ENCODE data around the gene GRXCR2. TPM values are rescaled to one million over a fixed set of nuclear protein-coding genes. Genes with fewer than 3 reads are reported as not detected.

GRXCR2 gene
- total RNA-seq, 1 experiment from 2014 or later: not detected

DNA sequence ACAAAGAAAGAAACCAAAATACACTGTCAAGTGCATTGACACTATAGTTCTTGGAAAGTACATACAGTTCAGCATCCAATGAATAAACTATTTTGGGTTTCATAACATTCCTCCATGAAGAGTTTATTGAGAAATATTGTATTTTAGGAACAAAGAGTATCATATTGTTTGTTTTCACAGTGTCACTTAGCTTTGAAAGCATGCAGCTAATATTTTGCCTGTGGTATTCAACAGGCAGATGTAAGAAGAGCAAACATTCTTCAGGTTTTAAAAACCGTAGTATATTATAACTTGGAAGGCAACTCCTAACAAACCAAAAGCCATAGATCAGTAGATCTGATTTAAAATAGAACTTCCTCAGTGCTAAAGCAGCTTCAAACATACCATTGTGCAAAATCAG, 42.2 kb downstream of the GRXCR2 start:
- Histone ChIP-seq H3K27ac (ENCODE audit: low read length) (no peak overlapping the region), H3K9me3 (ENCODE audit: control insufficient read depth, insufficient read depth, low read depth, low read length) (no peaks in the 10 kb centered on the region), H3K27me3 (ENCODE audit: control insufficient read depth, insufficient read depth, low read length) (no peaks in the 10 kb centered on the region), H3K36me3 (ENCODE audit: control insufficient read depth, insufficient read depth, low read length) (no peaks in the 10 kb centered on the region), H3K4me1 (ENCODE audit: control insufficient read depth, insufficient read depth, low read length) (peaks cover 35% of the 10 kb centered on the region; the same call in 1 of the 2 replicates), H3K4me3 (ENCODE audit: low read depth in 2 of 2, low read length in 2 of 2) (no peak overlapping the region)
- POLR2A ChIA-PET: interaction anchor here (0.7 kb wide), 1 partner anchor 189 kb away, joined by 3 read pairs; no protein-coding TSS in a partner anchor
- TF ChIP-seq POLR2AphosphoS5 (IDR thresholded peaks at IDR 0.05; ENCODE audit: low read depth, low read length): no peak
- no peak for TF ChIP-seq SIN3A (IDR thresholded peaks at IDR 0.05; ENCODE audit: borderline replicate concordance, insufficient read depth, low read depth, low read length)
- TF ChIP-seq TCF7L2 (IDR thresholded peaks at IDR 0.05; ENCODE audit: low read depth, low read length): no peak
- TF ChIP-seq, protein P1, sequence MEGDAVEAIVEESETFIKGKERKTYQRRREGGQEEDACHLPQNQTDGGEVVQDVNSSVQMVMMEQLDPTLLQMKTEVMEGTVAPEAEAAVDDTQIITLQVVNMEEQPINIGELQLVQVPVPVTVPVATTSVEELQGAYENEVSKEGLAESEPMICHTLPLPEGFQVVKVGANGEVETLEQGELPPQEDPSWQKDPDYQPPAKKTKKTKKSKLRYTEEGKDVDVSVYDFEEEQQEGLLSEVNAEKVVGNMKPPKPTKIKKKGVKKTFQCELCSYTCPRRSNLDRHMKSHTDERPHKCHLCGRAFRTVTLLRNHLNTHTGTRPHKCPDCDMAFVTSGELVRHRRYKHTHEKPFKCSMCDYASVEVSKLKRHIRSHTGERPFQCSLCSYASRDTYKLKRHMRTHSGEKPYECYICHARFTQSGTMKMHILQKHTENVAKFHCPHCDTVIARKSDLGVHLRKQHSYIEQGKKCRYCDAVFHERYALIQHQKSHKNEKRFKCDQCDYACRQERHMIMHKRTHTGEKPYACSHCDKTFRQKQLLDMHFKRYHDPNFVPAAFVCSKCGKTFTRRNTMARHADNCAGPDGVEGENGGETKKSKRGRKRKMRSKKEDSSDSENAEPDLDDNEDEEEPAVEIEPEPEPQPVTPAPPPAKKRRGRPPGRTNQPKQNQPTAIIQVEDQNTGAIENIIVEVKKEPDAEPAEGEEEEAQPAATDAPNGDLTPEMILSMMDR (IDR thresholded peaks at IDR 0.05): no peak
- TF ChIP-seq, protein P2, sequence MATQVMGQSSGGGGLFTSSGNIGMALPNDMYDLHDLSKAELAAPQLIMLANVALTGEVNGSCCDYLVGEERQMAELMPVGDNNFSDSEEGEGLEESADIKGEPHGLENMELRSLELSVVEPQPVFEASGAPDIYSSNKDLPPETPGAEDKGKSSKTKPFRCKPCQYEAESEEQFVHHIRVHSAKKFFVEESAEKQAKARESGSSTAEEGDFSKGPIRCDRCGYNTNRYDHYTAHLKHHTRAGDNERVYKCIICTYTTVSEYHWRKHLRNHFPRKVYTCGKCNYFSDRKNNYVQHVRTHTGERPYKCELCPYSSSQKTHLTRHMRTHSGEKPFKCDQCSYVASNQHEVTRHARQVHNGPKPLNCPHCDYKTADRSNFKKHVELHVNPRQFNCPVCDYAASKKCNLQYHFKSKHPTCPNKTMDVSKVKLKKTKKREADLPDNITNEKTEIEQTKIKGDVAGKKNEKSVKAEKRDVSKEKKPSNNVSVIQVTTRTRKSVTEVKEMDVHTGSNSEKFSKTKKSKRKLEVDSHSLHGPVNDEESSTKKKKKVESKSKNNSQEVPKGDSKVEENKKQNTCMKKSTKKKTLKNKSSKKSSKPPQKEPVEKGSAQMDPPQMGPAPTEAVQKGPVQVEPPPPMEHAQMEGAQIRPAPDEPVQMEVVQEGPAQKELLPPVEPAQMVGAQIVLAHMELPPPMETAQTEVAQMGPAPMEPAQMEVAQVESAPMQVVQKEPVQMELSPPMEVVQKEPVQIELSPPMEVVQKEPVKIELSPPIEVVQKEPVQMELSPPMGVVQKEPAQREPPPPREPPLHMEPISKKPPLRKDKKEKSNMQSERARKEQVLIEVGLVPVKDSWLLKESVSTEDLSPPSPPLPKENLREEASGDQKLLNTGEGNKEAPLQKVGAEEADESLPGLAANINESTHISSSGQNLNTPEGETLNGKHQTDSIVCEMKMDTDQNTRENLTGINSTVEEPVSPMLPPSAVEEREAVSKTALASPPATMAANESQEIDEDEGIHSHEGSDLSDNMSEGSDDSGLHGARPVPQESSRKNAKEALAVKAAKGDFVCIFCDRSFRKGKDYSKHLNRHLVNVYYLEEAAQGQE (IDR thresholded peaks at IDR 0.05; ENCODE audit: insufficient read depth in 1 of 2, low read depth in 2 of 2, low read length in 1 of 2): no peak
- intact Hi-C loops (cut with micrococcal nuclease; ENCODE audit: unreplicated experiment) (loop anchor here (5.0 kb wide), 1 partner anchor 217 kb away; no protein-coding TSS in a partner anchor), in situ Hi-C loops (cut with HindIII; ENCODE audit: low pct_unique_long_range_greater_than_20kb, low sequenced_read_pairs) (no loop called here)
- DNase-seq (ENCODE audit: low read depth, low spot score) (no peak), ATAC-seq (no peak)
- CTCF ChIA-PET: no interaction called here
- no TSS peak for BruUV-seq (replicated peaks)

DNA sequence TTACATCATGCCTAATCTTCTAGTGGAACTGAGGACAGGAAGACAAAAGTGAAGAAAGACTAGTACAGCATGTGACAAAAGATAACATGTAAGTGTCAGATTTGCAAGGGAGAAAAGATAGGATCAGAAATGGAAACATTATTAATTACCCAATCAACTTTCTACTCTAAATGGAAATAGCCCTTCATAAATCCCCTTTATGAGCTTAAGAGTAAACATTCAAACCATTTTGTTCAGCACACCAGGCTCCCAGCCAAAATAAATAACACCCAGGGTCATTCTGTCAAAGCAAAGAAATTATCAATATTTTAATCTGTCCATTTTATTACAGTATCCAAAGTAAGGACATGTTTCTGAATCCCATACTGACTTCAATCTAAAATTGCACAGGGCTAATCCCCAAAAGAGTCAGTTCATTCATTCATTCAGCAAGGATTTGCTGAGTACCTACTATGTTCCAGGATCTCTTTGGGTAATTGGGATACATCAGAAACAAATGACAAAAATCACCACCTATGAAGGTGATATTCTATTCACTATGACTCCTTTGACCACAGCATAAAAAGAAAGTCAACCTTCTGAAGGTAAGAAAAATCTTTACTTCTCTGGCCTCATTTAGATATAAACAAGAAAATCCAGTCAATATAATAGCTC, 43.0 kb downstream of the GRXCR2 start:
- no peak for ATAC-seq
- in situ Hi-C loops (cut with HindIII; ENCODE audit: low pct_unique_long_range_greater_than_20kb, low sequenced_read_pairs) (no loop called here), intact Hi-C loops (cut with micrococcal nuclease; ENCODE audit: unreplicated experiment) (loop anchor here (5.0 kb wide), 2 partner anchors 217 to 1628 kb away; no protein-coding TSS in a partner anchor)
- Histone ChIP-seq H3K4me1 (ENCODE audit: control insufficient read depth, insufficient read depth, low read length) (peaks cover 36% of the 10 kb centered on the region; the same call in 1 of the 2 replicates), H3K27me3 (ENCODE audit: control insufficient read depth, insufficient read depth, low read length) (no peaks in the 10 kb centered on the region), H3K4me3 (ENCODE audit: low read depth in 2 of 2, low read length in 2 of 2) (no peak overlapping the region), H3K36me3 (ENCODE audit: control insufficient read depth, insufficient read depth, low read length) (no peaks in the 10 kb centered on the region), H3K9me3 (ENCODE audit: control insufficient read depth, insufficient read depth, low read depth, low read length) (no peaks in the 10 kb centered on the region), H3K27ac (ENCODE audit: low read length) (no peak overlapping the region)
- DNase-seq (ENCODE audit: low read depth, low spot score): no peak
- ChIA-PET CTCF (interaction anchor here (0.7 kb wide), 1 partner anchor 29 kb away, joined by 3 read pairs; no protein-coding TSS in a partner anchor), POLR2A (no interaction called here)
- BruUV-seq (replicated peaks): no TSS peak
- no peak for TF ChIP-seq SIN3A (IDR thresholded peaks at IDR 0.05; ENCODE audit: borderline replicate concordance, insufficient read depth, low read depth, low read length)
- TF ChIP-seq, protein P2 (IDR thresholded peaks at IDR 0.05; ENCODE audit: insufficient read depth in 1 of 2, low read depth in 2 of 2, low read length in 1 of 2): no peak
- TF ChIP-seq, protein P1 (IDR thresholded peaks at IDR 0.05): no peak
- no peak for TF ChIP-seq POLR2AphosphoS5 (IDR thresholded peaks at IDR 0.05; ENCODE audit: low read depth, low read length)
- TF ChIP-seq TCF7L2 (IDR thresholded peaks at IDR 0.05; ENCODE audit: low read depth, low read length): no peak
